HAP-1 (cell line): ENCODE results near the gene CCR9.

Experiments
- DNase-seq, 2 experiments: peaks; one replicate each; pipeline ENCODE4 v3.0.0-alpha.2; 2016 to 2020; ENCODE audit warnings: low spot score in 2 of 2
- H3K27me3 ChIP-seq: fragments of 250-450 bp; sonication (Bioruptor Pico); 2 replicates; pipeline ENCODE4 v1.5.1; 2020; ENCODE audit warnings: low read depth, mild to moderate bottlenecking, moderate library complexity
- H3K36me3 ChIP-seq: fragments of 250-450 bp; sonication (Bioruptor Pico); replicated peaks from 2 replicates; pipeline ENCODE4 v1.5.1; 2020; ENCODE audit warnings: mild to moderate bottlenecking
- H3K4me1 ChIP-seq: fragments of 250-450 bp; sonication (Bioruptor Pico); 2 replicates; pipeline ENCODE4 v1.5.1; 2020; ENCODE audit warnings: mild to moderate bottlenecking
- H3K4me3 ChIP-seq: fragments of 250-450 bp; sonication (Bioruptor Pico); 2 replicates; pipeline ENCODE4 v1.5.1; 2020; ENCODE audit warnings: mild to moderate bottlenecking, moderate library complexity
- H3K9me3 ChIP-seq: fragments of 250-450 bp; sonication (Bioruptor Pico); 2 replicates; pipeline ENCODE4 v1.5.1; 2020; ENCODE audit warnings: mild to moderate bottlenecking, moderate library complexity
- in situ Hi-C: fragments of 300-500 bp; cut with MboI; formaldehyde crosslinking; loops from 3 replicates; pipeline ENCODE4 v1.14.3; 2020; ENCODE audit warnings: low sequenced_read_pairs, inconsistent platforms, mixed read lengths

CCR9 gene

DNA sequence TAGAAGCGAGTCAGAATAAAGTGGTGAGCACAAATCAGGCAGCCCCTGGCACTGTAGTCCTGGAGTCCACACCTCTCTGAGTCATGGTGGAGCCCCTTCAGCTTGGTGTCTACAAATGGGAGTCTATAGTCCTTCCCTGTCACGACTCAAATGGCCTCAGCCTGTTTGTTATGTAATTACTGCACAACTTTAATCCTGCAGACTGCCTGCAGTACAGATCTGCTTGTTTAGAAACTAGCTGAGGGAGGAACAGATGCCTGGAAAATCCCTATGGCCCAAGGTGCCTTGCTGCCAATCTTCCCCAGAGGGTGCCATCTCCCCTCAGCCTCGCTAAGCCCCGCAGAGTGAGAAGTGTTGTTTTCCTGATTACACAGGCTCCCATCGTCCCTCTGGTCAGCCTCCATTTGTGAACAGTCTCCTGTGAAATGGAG is 53.0 kb downstream of the CCR9 start:
- no peak for DNase-seq
- no peaks in the 10 kb centered on the region for H3K4me1 ChIP-seq
- no peaks in the 10 kb centered on the region for H3K9me3 ChIP-seq
- no peaks in the 10 kb centered on the region for H3K27me3 ChIP-seq
- H3K36me3 ChIP-seq = peaks cover 36% of the 10 kb centered on the region
- in situ Hi-C loops = no loop called here
- no peak overlapping the region for H3K4me3 ChIP-seq

DNA sequence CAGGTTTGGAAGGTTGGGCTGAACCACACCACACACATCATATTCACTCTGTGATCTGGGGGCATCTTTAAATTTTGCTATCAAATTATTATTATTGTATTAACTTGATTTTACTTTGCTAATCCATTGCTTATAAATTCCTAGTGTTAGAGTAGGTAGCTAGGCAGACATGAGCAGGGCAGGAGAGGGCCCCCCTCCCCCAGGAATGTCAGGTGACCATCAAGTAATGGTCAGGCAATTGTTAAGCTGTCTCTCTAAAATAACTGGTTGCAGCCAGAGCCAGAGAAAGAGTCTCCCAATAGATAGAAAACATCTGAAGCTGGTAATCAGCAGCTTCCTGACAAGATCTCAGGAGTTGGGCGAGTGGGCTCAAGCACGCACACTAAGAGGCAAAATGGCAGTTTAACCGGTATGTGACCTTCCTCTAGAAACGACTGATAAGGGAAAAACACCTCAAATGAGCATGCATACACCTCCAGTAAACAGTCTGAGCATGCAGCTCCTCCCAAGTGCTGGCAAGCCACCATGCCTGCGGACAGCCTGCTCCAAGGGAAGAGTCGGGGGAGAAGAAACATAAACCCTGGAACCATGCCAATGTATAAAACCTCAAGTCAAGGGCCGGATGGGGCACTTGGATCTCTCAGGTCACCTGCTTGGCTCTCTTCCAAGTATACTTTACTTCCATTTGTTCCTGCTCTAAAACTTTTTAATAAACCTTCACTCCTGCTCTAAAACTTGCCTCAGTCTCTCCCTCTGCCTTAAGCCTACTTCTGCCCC is 53.8 kb downstream of the CCR9 start:
- Histone ChIP-seq H3K9me3 (no peaks in the 10 kb centered on the region), H3K4me3 (no peak overlapping the region), H3K4me1 (no peaks in the 10 kb centered on the region), H3K36me3 (peaks cover 28% of the 10 kb centered on the region), H3K27me3 (no peaks in the 10 kb centered on the region)
- in situ Hi-C loops = no loop called here
- no peak for DNase-seq

DNA sequence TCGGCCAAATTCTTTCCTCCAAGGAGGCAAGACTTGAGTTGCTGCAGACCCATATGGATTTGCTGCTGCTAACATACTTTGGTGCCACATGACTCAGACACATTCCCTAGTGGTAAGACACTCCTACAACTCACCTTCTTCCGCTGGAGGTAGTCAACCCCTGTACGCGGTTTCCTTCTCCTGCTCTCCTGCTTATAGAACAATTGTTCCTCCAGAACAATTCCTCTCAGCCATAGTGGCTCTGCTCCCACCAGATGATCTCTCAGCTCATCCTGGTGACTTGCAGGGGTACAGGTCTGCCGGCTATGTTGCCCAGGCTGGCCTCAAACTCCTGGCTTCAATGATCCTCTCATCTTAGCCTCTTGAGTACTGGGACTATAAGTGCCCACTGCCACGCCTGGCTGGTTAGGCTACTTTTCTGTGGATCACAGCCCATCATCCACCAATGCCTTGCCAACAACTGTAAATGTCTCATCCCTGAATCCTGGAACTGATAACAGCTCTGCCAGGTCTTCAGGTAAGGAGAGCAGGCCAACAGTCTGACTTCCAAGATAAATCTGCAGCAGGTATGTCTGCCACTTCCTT is 54.5 kb downstream of the CCR9 start:
- H3K36me3 ChIP-seq = peaks cover 21% of the 10 kb centered on the region
- no peaks in the 10 kb centered on the region for H3K9me3 ChIP-seq
- H3K27me3 ChIP-seq = no peaks in the 10 kb centered on the region
- no peak overlapping the region for H3K4me3 ChIP-seq
- in situ Hi-C loops = no loop called here
- H3K4me1 ChIP-seq = no peaks in the 10 kb centered on the region
- DNase-seq = no peak

DNA sequence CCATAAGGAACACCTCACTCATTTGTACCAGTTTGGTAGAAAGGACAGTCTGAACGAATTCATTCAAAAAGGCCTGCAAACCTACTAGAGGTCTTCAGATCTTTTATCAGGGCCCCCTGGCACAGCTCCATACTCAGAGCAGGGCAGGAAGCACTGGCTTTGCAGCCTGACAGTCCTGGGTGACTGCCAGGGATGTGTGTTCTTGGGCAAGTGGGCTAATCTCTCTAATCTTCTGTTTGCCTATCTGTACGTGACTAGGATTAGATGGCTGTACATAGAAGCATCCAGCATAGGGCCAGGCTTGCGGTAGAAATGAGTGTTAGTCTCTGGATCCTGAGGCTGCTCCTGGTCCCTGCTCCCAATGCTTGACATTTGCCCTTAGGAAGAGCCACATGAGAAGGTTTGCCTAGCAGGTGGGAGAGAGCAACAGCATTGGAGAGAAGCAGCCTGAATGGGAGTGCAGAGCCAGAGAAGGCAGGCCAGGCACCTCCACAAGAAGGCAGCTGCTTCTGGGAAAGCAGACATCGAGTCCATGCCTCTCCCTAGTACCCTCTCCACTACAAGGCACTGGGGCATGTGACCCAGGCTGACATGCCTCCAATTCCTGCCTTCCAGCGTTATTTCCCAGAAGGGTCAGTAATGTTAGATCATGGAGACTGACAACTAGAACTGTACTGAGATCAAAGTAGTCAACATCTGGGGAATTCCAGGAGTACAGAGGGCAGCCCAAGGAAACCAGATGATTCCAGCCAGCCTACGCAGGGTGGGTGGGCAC is 55.9 kb downstream of the CCR9 start:
- in situ Hi-C loops = no loop called here
- no peak overlapping the region for H3K4me3 ChIP-seq
- H3K36me3 ChIP-seq = peaks cover 23% of the 10 kb centered on the region

DNA sequence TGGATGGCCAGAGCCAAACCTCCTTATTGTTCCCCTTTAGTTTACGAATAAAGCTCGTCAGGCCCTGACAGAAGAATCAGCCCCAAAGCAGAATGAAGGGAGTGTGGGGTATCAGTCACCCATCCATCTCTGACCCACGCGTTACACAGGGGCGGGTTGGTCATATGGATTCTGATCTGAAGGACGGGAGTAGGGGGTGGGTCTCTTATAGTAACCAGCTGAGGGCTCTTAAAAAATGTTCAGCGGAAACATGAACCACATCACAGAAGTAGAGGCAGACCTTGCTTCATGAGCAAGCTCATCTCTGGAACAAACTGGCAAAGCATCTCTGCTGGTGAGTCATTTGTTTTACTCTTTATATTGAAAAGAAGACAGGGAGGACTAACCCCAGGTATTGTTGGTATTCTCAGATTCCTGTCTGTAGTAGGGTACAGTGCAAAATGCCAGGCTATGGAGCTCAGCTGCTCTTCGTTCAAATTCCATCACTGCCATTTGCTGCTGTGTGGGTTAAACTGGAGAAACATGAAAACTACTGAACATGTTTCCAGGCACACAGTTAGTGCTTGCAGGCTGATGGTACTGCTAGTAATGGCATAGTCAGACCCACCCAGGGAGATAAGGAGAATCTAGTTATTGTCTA is 57.0 kb downstream of the CCR9 start, which contains the start of gene CXCR6:
Gene CXCR6, plus strand, starts transcription at position 258 of the 640 bp plus-strand sequence. CDS start 3,018 bp downstream, outside the sequence.
- Histone ChIP-seq H3K36me3 (peaks cover 27% of the 10 kb centered on the region), H3K4me1 (no peaks in the 10 kb centered on the region), H3K9me3 (no peaks in the 10 kb centered on the region), H3K4me3 (no peak within 1 kb of the TSS), H3K27me3 (no peaks in the 10 kb centered on the region)
- no peak for DNase-seq
- in situ Hi-C loops = no loop called here

More for the DNA sequence above, 55.9 kb downstream of the CCR9 start:
- H3K4me1 ChIP-seq = no peaks in the 10 kb centered on the region
- no peaks in the 10 kb centered on the region for H3K27me3 ChIP-seq
- H3K9me3 ChIP-seq = no peaks in the 10 kb centered on the region
- no peak for DNase-seq

DNA sequence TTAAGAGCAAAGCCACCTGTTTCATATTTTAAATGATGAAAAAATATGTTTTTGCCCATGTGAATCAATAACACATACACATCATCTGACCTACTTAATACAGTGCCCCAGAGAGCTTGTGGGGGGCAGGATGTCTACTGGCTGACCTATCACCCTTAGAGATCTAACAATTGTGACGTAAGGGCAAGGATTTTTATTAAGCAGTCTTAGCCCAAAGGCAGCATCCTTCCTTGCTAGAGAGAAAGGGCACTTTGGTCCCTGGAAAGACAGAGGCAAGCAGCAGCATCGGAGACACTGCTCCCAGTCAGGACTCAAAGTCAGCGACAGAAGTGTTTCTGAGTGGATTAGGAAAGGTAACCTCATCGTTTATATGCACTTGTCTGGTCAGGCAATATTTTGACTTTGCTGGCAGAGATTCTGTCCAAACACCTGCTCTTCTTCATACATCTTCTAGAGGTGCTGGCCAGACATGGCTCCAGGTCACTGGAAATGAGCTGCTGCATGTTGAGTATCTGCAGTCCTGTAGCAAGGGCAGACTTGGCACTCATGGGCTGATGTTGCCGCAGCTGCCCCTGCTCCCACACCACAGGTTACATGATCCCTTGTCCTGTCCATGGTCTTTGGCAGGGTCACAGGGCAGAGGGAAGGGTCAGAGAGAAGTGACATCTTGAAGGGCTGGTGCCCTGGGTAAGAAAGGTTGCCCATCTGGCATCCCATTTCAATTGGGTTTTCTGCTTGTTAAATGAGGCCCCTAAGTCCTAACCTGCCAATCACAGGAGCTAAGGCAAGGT is 58.7 kb downstream of the CCR9 start:
- no peaks in the 10 kb centered on the region for H3K9me3 ChIP-seq
- no peaks in the 10 kb centered on the region for H3K4me1 ChIP-seq
- no peaks in the 10 kb centered on the region for H3K27me3 ChIP-seq
- H3K4me3 ChIP-seq = no peak overlapping the region
- peaks cover 39% of the 10 kb centered on the region for H3K36me3 ChIP-seq
- no peak for DNase-seq
- in situ Hi-C loops = no loop called here

DNA sequence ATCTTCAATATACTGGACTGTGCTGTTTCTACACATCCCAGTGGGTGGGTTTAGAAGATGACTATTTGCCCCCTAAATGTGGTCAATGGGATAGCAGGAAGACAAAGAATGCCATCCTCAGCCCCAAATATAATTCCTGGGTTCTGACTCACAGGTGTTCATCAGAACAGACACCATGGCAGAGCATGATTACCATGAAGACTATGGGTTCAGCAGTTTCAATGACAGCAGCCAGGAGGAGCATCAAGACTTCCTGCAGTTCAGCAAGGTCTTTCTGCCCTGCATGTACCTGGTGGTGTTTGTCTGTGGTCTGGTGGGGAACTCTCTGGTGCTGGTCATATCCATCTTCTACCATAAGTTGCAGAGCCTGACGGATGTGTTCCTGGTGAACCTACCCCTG is 60.0 kb downstream of the CCR9 start:
- H3K36me3 ChIP-seq = peaks cover 52% of the 10 kb centered on the region

DNA sequence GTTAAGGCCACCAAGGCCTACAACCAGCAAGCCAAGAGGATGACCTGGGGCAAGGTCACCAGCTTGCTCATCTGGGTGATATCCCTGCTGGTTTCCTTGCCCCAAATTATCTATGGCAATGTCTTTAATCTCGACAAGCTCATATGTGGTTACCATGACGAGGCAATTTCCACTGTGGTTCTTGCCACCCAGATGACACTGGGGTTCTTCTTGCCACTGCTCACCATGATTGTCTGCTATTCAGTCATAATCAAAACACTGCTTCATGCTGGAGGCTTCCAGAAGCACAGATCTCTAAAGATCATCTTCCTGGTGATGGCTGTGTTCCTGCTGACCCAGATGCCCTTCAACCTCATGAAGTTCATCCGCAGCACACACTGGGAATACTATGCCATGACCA is 60.5 kb downstream of the CCR9 start:
- Histone ChIP-seq H3K36me3 (peaks cover 57% of the 10 kb centered on the region), H3K9me3 (no peaks in the 10 kb centered on the region), H3K4me3 (no peak overlapping the region), H3K27me3 (no peaks in the 10 kb centered on the region), H3K4me1 (no peaks in the 10 kb centered on the region)
- in situ Hi-C loops = no loop called here
- no peak for DNase-seq

More for the DNA sequence above, 60.0 kb downstream of the CCR9 start:
- in situ Hi-C loops = no loop called here
- Histone ChIP-seq H3K9me3 (no peaks in the 10 kb centered on the region), H3K27me3 (no peaks in the 10 kb centered on the region), H3K4me3 (no peak overlapping the region), H3K4me1 (no peaks in the 10 kb centered on the region)
- DNase-seq = no peak

DNA sequence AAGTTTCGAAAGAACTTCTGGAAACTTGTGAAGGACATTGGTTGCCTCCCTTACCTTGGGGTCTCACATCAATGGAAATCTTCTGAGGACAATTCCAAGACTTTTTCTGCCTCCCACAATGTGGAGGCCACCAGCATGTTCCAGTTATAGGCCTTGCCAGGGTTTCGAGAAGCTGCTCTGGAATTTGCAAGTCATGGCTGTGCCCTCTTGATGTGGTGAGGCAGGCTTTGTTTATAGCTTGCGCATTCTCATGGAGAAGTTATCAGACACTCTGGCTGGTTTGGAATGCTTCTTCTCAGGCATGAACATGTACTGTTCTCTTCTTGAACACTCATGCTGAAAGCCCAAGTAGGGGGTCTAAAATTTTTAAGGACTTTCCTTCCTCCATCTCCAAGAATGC is 61.0 kb downstream of the CCR9 start:
- peaks cover 62% of the 10 kb centered on the region for H3K36me3 ChIP-seq
- no peak overlapping the region for H3K4me3 ChIP-seq
- DNase-seq = no peak
- no peaks in the 10 kb centered on the region for H3K27me3 ChIP-seq
- no peaks in the 10 kb centered on the region for H3K4me1 ChIP-seq
- in situ Hi-C loops = no loop called here
- no peaks in the 10 kb centered on the region for H3K9me3 ChIP-seq

DNA sequence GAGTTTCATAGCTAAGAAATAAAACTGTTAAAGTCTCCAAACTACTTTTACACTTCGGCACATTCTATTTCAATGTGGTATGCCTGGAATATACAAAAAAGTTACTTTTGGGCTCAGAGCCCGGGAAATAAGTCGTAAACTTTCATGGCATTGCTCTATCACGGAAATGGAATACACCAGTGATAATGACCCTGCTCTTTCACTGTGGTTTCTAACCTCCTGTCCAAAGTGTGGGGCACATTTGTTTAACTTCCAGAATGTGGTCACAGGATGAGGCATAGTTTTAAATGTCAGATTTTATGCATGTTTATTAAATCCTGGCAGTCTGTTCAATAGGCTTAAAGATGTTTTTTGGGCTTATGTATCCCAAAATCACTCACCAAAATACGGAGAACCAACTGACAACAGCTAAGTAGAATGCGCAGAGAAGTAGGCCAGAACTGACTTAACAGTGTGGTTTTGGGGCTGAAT is 62.0 kb downstream of the CCR9 start:
- H3K9me3 ChIP-seq = no peaks in the 10 kb centered on the region
- no peak for DNase-seq
- H3K36me3 ChIP-seq = peaks cover 71% of the 10 kb centered on the region
- in situ Hi-C loops = no loop called here
- no peaks in the 10 kb centered on the region for H3K27me3 ChIP-seq
- no peak overlapping the region for H3K4me3 ChIP-seq
- no peaks in the 10 kb centered on the region for H3K4me1 ChIP-seq

DNA sequence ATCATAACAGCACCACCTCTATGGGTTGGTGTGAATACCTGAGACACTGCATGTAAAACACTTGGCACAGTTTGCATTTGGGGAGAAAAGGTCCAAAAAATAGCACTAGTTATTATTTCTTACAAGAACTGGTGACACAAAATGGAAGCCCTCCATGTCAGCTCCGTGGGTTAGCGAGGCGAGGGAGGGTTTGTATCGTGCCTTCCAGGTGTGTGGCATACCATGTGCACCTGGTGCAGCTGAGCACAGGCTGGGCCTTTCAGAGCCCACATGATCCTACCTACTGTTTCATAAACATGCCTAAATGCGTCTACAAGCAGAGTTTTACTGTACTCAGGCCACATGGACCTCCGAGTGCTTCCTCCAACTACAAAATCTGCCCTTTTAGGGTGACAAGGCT is 62.5 kb downstream of the CCR9 start:
- Histone ChIP-seq H3K36me3 (peaks cover 72% of the 10 kb centered on the region), H3K4me3 (no peak overlapping the region), H3K4me1 (no peaks in the 10 kb centered on the region), H3K27me3 (no peaks in the 10 kb centered on the region), H3K9me3 (no peaks in the 10 kb centered on the region)
- DNase-seq = no peak
- in situ Hi-C loops = no loop called here

DNA sequence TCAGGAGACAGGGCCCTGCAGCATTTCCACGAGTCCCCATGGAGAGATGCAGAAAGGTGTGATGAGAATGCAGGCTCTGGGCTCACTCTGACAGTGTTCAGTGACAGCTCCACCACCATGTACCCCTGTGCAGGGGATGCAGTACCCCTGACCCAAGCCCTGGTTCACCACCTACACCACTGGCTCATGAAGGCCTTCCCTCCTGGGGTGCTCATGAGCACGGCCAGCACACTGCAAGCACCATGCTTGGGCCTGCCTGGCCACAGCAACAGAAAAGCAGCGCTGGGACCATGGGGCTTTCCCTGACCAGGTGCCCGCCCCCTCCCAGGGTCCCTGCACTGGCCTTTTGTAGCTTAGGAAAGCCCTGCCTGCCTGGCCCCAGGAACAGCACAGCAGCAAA is 63.1 kb downstream of the CCR9 start:
- no peaks in the 10 kb centered on the region for H3K27me3 ChIP-seq
- no peaks in the 10 kb centered on the region for H3K4me1 ChIP-seq
- no peak overlapping the region for H3K4me3 ChIP-seq
- in situ Hi-C loops = no loop called here
- H3K36me3 ChIP-seq = peaks cover 77% of the 10 kb centered on the region
- H3K9me3 ChIP-seq = no peaks in the 10 kb centered on the region
- no peak for DNase-seq

DNA sequence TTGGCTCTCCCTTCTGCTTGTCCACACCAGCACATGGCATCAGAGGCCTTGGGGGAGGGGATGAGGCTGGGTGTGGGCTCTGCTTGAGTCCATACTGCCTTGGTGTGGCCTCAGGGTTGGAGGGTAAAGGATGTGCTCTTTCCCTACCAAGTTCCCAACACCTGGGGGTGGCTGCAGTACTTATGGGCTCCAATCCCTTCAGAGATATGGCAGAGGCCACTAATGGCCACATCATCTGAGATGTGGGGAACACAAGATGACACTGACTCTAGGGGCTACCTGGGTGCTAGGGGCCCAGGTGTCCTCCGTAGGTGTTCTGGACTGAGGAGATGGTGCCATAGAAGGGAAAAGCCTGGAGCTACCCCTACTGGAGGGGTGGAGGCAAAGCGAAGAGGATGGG is 63.8 kb downstream of the CCR9 start:
- H3K9me3 ChIP-seq = no peaks in the 10 kb centered on the region
- peaks cover 84% of the 10 kb centered on the region for H3K36me3 ChIP-seq
- no peak for DNase-seq
- no peaks in the 10 kb centered on the region for H3K27me3 ChIP-seq
- in situ Hi-C loops = no loop called here
- H3K4me3 ChIP-seq = no peak overlapping the region
- H3K4me1 ChIP-seq = no peaks in the 10 kb centered on the region
